GM18520 (cell line): Measurements from ENCODE around the gene CH25H.

Experiments used
- ATAC-seq: cut with Tn5 transposase; IDR thresholded peaks from one replicate; pipeline ENCODE4 v1.9.1; 2021; ENCODE audit not compliant: unreplicated experiment

The CH25H gene

GRCh38 chr10:89233033-89233432 lies 25.9 kb upstream of the CH25H start:
- no peak for ATAC-seq

DNA sequence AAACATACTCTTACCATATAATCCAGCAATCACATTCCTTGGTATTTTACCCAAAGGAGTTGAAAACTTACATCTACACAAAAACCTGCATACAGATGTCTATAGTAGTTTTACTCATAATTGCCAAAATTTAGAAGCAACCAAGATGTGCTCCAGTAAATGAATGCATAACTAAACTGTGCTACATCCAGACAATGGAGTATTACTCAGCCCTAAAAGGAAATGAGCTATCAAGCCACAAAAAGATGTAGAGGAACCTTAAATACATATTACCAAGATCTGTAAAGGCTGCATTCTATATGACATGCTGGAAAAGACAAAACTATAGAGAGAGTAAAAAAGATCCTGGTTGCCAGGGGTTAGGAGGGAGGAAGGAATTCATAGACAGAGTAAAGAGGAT lies 21.8 kb upstream of the CH25H start:
- no peak for ATAC-seq

GRCh38 chr10:89228146-89228545 lies 21.0 kb upstream of the CH25H start:
- ATAC-seq: no peak

- no peak for ATAC-seq
These were observed 19.8 kb upstream of the CH25H start for GRCh38 chr10:89226891-89227290.

GRCh38 chr10:89224739-89225443 lies 17.8 kb upstream of the CH25H start:
- no peak for ATAC-seq

- ATAC-seq: no peak
These were observed 14.8 kb upstream of the CH25H start for GRCh38 chr10:89221919-89222318.

- ATAC-seq: no peak
These were observed 12.5 kb upstream of the CH25H start for GRCh38 chr10:89219513-89220218.

DNA sequence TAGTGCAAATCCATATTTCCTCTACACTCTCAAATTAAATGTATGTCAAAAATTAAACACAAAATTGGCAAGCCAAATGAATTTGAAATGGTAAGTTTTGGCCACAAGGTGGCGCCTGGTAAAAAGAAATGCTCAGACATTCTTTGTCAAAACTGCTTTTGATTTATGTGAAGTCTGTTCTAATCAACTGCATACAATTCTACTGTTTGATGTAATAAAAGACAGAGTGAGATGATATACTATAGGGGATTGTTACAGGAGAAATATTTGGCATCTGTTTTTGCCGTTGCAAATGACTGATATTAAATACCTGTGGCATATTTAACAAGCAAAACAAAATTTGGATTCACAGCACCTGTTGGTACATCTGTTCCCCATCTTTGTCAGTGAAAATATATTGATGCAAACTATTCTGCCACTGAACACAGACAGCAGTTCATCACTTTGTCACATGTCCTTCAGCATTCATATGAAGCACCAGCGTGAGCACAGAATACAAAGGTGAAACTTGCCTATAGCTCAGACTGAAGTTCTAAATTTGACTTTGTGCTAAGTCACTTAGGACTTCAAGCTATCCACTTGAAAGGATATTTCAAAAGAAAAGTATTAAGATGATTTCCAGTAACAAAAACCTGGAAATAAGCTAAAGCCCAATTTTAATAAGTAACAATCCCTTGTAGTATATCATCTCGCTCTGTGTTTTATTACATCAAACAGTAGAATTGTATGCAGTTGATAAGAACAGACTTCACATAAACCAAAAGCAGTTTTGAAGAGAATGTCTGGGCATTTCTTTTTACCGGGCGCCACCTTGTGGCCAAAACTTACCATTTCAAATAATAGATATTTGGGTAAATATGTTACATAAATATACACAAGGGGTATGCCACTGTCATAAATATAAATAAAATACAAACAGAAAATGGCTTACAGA lies 10.2 kb upstream of the CH25H start:
- ATAC-seq: no peak

- no peak for ATAC-seq
These were observed 8.9 kb upstream of the CH25H start for GRCh38 chr10:89216056-89216455.

DNA sequence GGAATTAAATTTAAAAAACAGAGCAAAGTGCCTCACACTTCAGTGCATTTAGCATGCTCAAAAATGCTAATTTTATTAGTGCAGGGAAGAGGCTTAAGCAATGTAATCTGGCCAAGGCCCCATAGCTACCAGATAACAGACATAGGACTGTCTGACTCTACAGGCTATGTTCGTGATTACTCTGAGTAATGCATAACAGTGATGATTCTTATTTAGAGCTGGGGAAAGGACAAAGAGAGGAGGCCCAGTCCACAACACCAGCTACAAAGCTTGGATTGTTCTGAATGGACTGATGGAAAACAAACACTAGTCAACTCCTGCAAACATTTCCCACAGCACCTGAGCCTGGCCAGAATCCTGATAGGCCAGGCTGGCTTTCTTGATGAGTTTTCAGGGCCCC lies 8.4 kb upstream of the CH25H start:
- no peak for ATAC-seq

GRCh38 chr10:89214566-89215165 lies 7.5 kb upstream of the CH25H start:
- no peak for ATAC-seq

DNA sequence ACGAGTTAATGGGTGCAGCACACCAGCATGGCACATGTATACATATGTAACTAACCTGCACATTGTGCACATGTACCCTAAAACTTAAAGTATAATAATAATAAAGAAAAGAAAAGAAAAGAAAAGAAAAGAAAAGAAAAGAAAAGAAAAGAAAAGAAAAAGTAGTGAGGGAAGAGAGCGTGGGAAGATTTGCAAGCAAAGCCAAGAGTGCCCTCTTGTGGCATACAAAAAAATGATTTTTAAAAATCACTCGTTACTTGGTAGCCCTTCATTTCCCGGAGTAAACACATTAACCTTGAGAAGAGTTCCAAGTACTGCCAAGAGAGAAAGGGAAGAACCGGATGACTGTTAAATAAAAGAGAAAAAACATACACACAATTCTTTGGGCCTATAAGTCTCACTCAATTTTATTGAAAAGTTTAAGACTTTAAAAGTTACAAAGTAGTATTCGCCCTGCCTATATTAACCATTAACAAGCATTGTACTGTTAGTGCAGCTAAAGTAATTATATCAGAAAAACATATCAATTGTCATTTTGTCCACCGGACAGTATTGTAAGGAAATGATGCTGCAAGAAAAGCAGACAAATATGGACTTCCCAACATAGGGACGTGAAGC lies 6.2 kb upstream of the CH25H start:
- no peak for ATAC-seq

GRCh38 chr10:89210794-89211425 lies 3.8 kb upstream of the CH25H start:
- no peak for ATAC-seq

GRCh38 chr10:89209718-89210117 lies 2.6 kb upstream of the CH25H start:
- ATAC-seq: no peak

DNA sequence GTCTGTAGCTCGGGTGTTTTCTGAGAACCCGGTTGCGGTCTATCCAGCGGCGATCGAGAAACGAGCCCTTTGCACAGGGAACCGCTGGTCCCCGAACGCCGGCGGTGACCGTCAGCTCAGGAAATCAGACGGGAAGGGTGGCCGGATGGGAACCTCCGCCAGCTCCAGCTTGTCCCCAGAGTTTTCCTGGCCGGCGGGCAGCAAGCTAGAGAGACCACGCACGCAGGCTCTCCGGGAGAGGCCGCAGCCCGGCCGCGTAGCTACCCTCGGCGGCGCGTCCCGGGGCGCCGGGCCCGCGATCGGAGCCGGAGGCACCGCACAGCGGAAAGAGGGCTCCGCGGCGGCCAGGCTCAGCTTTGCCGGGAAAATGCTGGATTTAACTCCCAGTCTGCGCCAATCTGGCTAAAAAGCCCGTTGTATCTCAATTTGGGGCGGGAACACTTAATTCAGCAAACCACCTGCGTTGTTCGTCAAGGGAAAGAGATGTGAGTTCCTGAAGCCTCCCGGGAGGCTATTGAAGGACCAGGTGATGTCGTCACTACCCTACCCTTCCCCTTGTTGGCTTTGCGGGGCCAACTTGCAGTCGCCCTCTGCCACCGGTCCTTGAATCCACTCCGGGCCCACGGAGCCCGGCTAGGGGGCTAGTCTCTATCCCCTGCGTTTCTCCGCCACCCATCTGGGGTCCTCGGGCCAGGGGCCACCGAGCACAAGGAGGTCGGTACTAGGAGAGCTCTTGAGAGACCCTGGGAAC lies 859 bp upstream of the CH25H start:
- no peak for ATAC-seq

- ATAC-seq: peak; percentile 9
These were observed 526 bp downstream of the CH25H start for GRCh38 chr10:89206402-89207180.

DNA sequence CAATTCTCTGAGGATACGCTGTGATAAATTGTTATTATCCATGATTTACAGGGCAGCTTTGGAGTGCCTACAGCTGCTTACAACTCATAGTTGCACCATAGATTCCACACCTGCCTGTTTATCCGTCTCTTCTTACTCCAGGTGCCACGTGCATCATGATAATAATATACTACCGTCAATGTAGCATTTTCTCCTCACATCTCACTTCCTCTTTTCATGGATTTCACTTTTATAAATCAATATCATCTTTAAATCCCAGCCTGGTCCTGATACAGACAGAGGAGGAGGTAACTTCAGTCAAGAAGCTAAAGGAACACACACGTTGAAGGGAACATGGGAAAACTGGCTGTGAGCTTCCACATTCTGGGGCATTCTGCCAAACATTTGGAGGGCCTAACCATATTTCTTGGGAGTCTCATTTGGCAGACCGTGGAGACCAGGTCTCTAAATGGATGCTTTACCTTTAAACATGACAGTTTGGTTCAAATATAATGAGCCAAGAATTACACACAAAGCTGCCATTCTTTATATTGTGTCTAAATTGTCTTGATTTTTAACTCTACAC lies 2.4 kb downstream of the CH25H start:
- no peak for ATAC-seq

DNA sequence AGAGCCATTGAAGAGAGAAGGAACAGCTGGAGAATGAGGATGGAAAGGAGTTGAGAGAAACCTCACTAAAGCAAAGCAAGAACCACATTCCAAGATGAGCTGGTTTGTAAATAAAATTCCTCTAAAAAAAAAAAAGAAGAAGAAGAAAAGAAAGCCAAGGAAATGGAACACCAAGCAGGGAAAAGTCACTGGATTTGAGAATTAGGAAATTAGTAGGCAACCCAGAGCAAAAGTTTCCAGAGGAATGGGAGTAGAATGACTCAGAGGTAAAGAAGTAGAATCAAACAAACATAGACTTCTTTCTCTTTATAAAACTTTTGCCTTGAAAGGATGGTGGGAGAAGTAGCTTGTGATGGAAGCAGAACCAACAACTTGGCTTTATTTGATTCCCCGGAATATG lies 3.9 kb downstream of the CH25H start:
- ATAC-seq: no peak

DNA sequence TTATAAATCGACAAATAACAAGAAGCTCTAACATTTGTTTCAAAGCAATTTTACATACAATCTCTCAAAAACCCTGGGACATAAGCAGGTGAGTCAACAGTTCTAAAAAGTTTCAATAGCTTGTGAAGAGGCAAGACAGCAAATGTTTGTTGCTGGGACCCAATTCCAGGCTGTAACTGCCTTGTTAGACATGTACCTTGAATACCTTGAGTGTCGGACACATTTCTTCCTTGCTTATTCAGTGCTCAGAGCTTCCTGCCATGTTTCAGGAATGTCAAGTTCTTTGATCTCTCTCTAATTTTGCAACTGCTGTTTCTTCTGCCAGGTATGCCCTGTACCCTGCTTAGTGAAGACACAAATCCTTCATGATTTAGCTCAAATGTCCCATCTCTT lies 5.1 kb downstream of the CH25H start:
- ATAC-seq: no peak
